Ovary (tissue), 3 donors: ENCODE results near the gene PIGL.

Experiments
- CTCF ChIP-seq, 3 donors: fragments of 450-650 bp in 2 of 3; fragments of 200-600 bp in 1 of 3; IDR thresholded peaks; one replicate each; pipeline versions ENCODE4 v1.5.1 to v1.8.0; 2016 to 2022; ENCODE audit warnings: antibody characterized with exemption in 3 of 3, mild to moderate bottlenecking in 1 of 3
- EP300 ChIP-seq: sonication (generic); formaldehyde crosslinking; IDR thresholded peaks from one replicate; pipeline ENCODE4 v1.6.1; 2017; ENCODE audit warnings: antibody characterized with exemption
- POLR2A ChIP-seq: fragments of 450-650 bp; IDR thresholded peaks from one replicate; pipeline ENCODE4 v1.6.1; 2017; ENCODE audit warnings: antibody characterized with exemption, mild to moderate bottlenecking, moderate library complexity
- donor health status: DM: no; HTN: no; CAD: no.

DNA sequence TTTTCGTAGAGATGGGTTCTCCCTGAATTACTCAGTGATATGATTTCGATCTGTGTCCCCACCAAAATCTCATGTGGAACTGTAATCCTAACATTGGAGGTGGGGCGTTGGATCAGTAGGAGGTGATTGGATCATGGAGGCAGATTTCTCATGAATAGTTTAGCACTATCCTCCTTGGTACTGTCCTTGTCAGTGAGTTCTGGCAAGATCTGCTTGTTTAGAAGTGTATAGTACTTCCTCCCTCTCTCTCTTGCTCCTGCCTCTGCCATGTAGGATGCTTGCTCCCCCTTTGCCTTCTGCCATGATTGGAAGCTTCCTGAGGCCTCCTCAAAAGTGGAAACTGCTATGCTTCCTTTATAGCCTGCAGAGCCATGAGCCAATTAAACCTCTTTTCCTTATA lies 22.9 kb downstream of the PIGL start:
- TF ChIP-seq CTCF (IDR thresholded peaks at IDR 0.05): no peak
- TF ChIP-seq EP300: no peak
- TF ChIP-seq POLR2A: no peak
